Adipose tissue (tissue), 3 donors: ENCODE results near the gene ERN1. TPM values are rescaled to one million over a fixed set of nuclear protein-coding genes. Genes with fewer than 3 reads are reported as not detected.

Experiments
- H3K27ac ChIP-seq: one replicate; pipeline ENCODE4 v1.5.1; 2013; ENCODE audit warnings: low read depth, low read length
- WGBS, 3 donors: extraction: QIAGEN DNeasy Blood & Tissue Kit; methylation state at CpG; one replicate each; pipeline ENCODE4 v1.1.7; 2013; 5-methylcytosine and 5-hydroxymethylcytosine counted together
- polyA plus RNA-seq, 3 donors: library from polyadenylated mRNA; stranded (reverse); fragments of 200-250 nt; gene quantifications; one replicate each; pipeline ENCODE4 v1.2.3, GENCODE V29; 2013
- donor health status: healthy with polysubstance abuse.
- donor health status: Bipolar disorder and iron deficiency.
- donor health status: healthy.

Gene ERN1
- polyA plus RNA-seq, 3 donors, result 2.0 to 26.5 (median 9.3) TPM

DNA sequence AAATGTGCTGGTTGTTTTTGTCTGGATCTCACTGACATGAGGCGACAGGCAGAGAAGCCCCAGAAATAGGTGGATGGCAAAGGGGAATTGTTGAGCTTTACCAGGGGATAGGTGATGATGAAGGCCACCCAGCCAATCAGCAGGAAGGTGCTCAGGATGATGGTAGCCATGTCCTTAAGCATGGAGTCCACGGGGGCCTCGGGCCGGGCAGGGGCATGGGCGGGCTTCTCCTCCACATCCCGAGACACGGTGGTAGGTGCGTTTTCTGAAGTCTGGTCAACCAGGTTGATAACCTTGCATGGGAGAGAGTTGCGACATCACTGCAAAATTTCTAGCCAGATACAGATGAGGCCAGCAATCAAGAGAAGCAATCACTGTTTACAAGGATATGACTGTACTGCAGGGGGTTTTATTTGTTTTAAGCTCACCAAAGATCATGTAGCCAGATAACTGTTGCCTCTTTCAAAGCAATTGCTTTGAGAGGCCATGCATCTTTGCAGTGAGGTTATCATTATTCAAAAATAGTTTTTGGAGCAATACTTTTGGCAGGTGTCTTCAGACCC, 72.2 kb downstream of the ERN1 start:
- no peak overlapping the region for H3K27ac ChIP-seq
- WGBS, 3 donors, result 66 to 90% (median 89%) methylated on average over 9 of the region's 9 CpGs

- no peak overlapping the region for H3K27ac ChIP-seq
- 42 to 77% (median 77%) methylated on average over 12 of the region's 12 CpGs for WGBS, 3 donors
Observed at GRCh38 chr17:64056269-64057005, 73.5 kb downstream of the ERN1 start.

DNA sequence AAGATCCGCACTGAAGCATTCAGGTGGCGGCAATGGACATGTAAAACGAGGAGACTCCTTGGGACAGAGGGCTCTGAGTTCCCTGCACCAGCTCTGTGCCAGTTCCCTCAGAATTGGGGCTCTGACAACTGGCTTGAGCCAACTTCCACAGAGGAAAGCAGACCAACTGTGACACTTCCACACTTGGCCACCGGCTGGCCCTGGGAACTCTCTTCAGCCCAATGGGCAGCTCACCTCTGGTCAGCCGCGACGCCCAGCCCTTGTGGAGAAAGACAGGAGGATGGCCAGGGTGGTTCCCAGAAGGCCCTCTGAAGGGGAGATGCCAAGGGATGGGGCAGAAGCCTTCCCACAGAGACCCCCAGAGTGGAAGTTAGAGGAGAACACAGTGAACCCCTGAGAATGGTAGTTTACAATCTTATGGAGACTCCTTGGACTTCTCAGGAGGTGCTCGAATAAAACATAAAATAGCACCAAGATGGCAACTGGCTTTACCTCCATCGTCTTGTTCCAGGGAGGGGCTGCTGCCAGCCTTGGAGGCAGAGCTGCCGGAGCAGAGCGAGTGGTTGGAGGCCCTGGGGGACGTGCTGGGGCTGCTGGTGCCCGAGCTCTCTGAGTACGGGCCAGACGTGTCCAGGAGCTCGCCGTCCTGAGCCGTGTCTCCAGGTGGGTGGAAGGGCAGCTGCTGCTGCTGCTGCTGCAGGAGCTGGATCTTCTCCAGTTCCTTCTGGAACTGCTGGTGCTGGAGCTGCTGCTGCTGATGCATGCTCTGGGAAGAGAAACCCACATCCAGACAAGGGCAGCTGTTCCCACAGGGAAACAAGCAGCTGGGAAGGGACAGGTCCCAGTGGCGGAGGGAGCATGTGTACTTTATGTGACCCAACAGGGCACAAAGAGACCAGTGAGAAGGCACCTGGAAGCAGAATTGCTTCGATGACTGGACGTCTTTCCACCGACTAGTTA, 74.5 kb downstream of the ERN1 start:
- H3K27ac ChIP-seq, result no peak overlapping the region
- 65 to 93% (median 93%) methylated on average over 22 of the region's 22 CpGs for WGBS, 3 donors

GRCh38 chr17:64054304-64054703, 75.6 kb downstream of the ERN1 start:
- 94 to 96% (median 94%) methylated on average over 21 of the region's 21 CpGs for WGBS, 3 donors
- H3K27ac ChIP-seq, result no peak overlapping the region

DNA sequence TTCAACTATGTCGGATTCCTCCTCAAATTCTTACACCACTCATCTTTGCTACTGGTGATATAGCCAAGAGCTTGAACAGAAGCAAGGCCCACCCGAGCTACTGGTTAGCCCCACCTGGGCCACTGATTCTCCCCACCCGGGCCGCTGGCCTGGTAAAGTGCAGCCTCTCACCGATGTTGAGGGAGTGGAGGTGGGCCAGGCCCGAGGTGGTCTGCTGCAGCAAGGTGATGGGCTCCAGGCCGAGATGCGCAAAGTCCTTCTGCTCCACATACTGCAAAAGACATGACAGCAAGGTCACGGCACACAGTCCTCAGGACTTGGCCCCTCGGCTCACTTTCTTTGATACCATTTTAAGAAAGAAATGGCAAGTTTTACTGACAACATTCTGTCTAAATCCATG, 76.8 kb downstream of the ERN1 start:
- H3K27ac ChIP-seq, result no peak overlapping the region
- 93 to 97% (median 94%) methylated on average over 10 of the region's 10 CpGs for WGBS, 3 donors

- no peak overlapping the region for H3K27ac ChIP-seq
- WGBS, 3 donors, result 48 to 69% (median 59%) methylated on average over 1 of the region's 1 CpG
Observed at GRCh38 chr17:64051153-64051552, 78.8 kb downstream of the ERN1 start.

GRCh38 chr17:64048805-64049204, 81.1 kb downstream of the ERN1 start:
- no peak overlapping the region for H3K27ac ChIP-seq
- 92 to 94% (median 93%) methylated on average over 9 of the region's 9 CpGs for WGBS, 3 donors

DNA sequence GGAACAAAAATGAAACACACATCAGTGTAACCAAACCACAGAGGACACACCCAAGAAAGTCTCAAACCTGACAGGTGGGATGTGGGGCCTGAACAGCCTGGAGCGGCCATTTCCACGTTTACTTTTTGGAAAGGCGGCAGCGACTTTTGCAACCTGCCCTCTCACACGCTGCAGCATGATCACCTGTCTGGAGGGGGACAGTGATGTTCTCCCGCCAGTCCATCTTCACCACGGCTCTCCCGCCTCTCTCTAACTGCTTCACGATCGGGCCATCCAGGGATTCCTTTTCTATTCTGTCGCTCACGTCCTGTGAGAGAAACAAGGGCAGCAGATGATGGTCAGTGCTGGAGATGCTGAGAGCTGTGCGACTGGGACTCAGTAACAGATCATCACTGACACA, 84.8 kb downstream of the ERN1 start:
- no peak overlapping the region for H3K27ac ChIP-seq
- 87 to 88% (median 87%) methylated on average over 13 of the region's 13 CpGs for WGBS, 3 donors

- no peak overlapping the region for H3K27ac ChIP-seq
- WGBS, 3 donors, result 63 to 84% (median 76%) methylated on average over 12 of the region's 12 CpGs
Observed at GRCh38 chr17:64042700-64043485, 87.1 kb downstream of the ERN1 start.

GRCh38 chr17:64041912-64042311, 88.0 kb downstream of the ERN1 start:
- 43 to 70% (median 64%) methylated on average over 11 of the region's 11 CpGs for WGBS, 3 donors
- no peak overlapping the region for H3K27ac ChIP-seq

GRCh38 chr17:64040206-64040605, 89.7 kb downstream of the ERN1 start:
- WGBS, 3 donors, result 49 to 70% (median 64%) methylated on average over 6 of the region's 6 CpGs
- no peak overlapping the region for H3K27ac ChIP-seq

GRCh38 chr17:64039106-64039400, 90.9 kb downstream of the ERN1 start:
- 92 to 97% (median 96%) methylated on average over 3 of the region's 3 CpGs for WGBS, 3 donors
- no peak overlapping the region for H3K27ac ChIP-seq

GRCh38 chr17:64038331-64039105, 91.4 kb downstream of the ERN1 start:
- WGBS, 3 donors, result 89 to 90% (median 90%) methylated on average over 16 of the region's 16 CpGs

DNA sequence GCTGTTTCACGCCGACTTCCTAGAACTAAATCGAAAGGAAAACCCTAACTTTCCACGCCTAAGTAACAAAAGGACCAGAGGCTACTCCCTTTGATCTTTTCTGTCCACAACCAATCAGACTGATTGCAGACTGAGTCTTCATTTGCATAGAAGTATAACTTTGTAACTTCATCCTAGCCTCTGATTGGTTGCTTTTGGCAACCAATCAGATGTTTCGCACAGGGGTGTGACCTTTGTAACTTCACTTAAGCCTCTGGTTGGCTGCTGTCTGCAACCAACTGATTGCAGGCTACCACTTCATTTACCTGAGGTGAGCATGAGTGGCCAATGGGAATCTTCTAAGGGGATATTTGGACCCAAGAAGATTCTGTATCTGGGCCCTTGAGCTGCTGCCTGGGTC, 92.1 kb downstream of the ERN1 start:
- no peak overlapping the region for H3K27ac ChIP-seq
- WGBS, 3 donors, result 91 to 96% (median 92%) methylated on average over 5 of the region's 5 CpGs

More at GRCh38 chr17:64038331-64039105, 91.4 kb downstream of the ERN1 start:
- no peak overlapping the region for H3K27ac ChIP-seq

GRCh38 chr17:64037180-64037579, 92.8 kb downstream of the ERN1 start:
- H3K27ac ChIP-seq, result no peak overlapping the region
- WGBS, 3 donors, result 74 to 89% (median 81%) methylated on average over 6 of the region's 6 CpGs

DNA sequence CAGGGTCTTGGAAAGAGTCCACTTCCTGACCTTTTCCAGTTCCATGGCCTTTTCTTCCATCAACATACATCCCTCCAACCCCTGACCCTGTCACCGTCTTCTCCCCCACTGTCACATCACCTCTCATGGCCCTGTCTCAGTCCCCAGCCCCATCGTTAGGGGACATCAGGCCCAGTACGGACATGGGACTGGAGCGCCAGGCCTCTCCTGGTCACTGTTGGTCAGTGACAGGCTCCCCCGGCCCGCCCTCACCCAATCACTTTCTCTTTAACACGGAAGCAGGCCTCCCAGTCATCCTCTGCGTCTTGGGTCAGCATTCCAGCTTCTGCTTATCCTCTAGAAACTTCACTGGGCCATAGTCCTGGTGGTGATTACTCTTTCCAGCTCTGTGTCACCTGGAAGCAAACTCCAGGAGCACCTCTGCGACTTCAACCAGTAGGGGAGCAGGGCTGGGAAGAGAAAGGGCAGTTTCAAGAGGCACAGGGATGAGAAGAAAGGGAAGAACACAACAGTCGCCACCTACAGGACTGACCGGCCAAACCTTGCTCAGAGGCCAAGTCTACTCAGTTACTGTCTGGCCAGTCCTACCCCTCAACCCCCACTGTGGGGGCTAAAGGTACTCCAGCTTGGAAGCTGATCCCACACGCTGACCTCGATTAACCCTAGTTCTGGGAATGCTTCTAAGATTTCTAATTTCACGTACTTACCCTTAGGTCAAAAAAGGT, 93.6 kb downstream of the ERN1 start:
- H3K27ac ChIP-seq, result no peak overlapping the region
- 89 to 90% (median 89%) methylated on average over 14 of the region's 14 CpGs for WGBS, 3 donors

DNA sequence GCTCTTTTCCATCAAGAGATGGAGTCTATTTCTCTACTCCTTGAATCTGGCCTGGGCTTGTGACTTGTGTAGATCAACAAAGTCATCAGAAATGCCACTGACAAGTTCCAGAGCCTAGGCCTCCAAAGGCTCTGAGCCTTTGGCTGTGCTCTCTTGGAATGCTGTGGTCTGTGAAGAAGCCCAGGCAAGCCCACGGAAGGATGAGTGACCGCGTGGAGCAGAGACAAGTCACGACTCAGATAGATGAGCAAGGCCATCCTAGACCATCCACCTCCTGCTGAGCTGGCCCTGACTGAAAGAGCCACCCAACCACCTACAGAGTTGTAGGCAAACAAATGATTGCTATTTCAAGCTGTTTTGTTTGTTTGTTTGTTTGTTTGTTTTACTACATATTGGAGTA, 97.9 kb downstream of the ERN1 start:
- 85 to 89% (median 89%) methylated on average over 4 of the region's 4 CpGs for WGBS, 3 donors
- no peak overlapping the region for H3K27ac ChIP-seq
